OCI-LY7 (cell line): ENCODE measurements around the gene EPHA3. TPM values are rescaled to one million over a fixed set of nuclear protein-coding genes. Genes with fewer than 3 reads are reported as not detected.

Source experiments
- BruUV-seq: library from RNA; stranded (reverse); fragments of 400-500 nt; replicated peaks from 2 replicates; lab custom pipeline; 2021; lab: Mats Ljungman, UMichigan
- CTCF ChIA-PET: fragments of 300-600 bp; sonication (Branson Sonifier 250); formaldehyde crosslinking; loops from one replicate; lab custom pipeline; 2022; ENCODE audit warnings: antibody characterized with exemption; ENCODE audit not compliant: unreplicated experiment; lab: Charles Lee
- POLR2A ChIA-PET: fragments of 300-600 bp; sonication (Branson Sonifier 250); formaldehyde crosslinking; loops from one replicate; lab custom pipeline; 2022; ENCODE audit warnings: antibody characterized with exemption; lab: Charles Lee
- DNase-seq: peaks from one replicate; pipeline ENCODE4 v3.0.0-alpha.2; 2015; ENCODE audit warnings: low spot score
- H2AFZ ChIP-seq: fragments of 200-600 bp; sonication (generic), shearing (Covaris generic); 2 replicates; pipeline ENCODE4 v1.6.1; 2014; ENCODE audit warnings: mild to moderate bottlenecking, antibody characterized with exemption, low read length, moderate library complexity
- H3K27ac ChIP-seq: fragments of 200-600 bp; sonication (generic); 2 replicates; pipeline ENCODE4 v1.5.1; 2014; ENCODE audit warnings: mixed run types, low read depth, mild to moderate bottlenecking, moderate library complexity, low read length, inconsistent platforms; ENCODE audit not compliant: poor library complexity, severe bottlenecking
- H3K36me3 ChIP-seq: fragments of 200-600 bp; sonication (generic); 2 replicates; pipeline ENCODE4 v1.6.1; 2014; ENCODE audit warnings: mild to moderate bottlenecking, antibody characterized with exemption, low read length, moderate library complexity, mixed read lengths; ENCODE audit not compliant: insufficient read depth
- H3K4me1 ChIP-seq: fragments of 200-600 bp; sonication (generic); 2 replicates; pipeline ENCODE4 v1.5.1; 2014; ENCODE audit warnings: mild to moderate bottlenecking, low read length; ENCODE audit not compliant: insufficient read depth, poor library complexity, severe bottlenecking
- H3K4me2 ChIP-seq: fragments of 200-600 bp; sonication (generic); 2 replicates; pipeline ENCODE4 v1.6.1; 2014; ENCODE audit warnings: mild to moderate bottlenecking, low read length
- H3K4me3 ChIP-seq: fragments of 200-600 bp; sonication (generic); 2 replicates; pipeline ENCODE4 v1.5.1; 2014; ENCODE audit warnings: mild to moderate bottlenecking, low read depth, low read length; ENCODE audit not compliant: poor library complexity, severe bottlenecking
- H3K79me2 ChIP-seq: fragments of 200-600 bp; sonication (generic); 2 replicates; pipeline ENCODE4 v1.6.1; 2016; ENCODE audit warnings: low read depth, mild to moderate bottlenecking, low read length, moderate library complexity, mixed read lengths; ENCODE audit not compliant: insufficient read depth
- H3K9me2 ChIP-seq: fragments of 200-600 bp; sonication (generic); 2 replicates; pipeline ENCODE4 v1.6.1; 2016; ENCODE audit warnings: mild to moderate bottlenecking, low read length, mixed read lengths; ENCODE audit not compliant: insufficient read depth
- H3K9me3 ChIP-seq: fragments of 200-600 bp; sonication (generic); 2 replicates; pipeline ENCODE4 v1.6.1; 2014; ENCODE audit warnings: mild to moderate bottlenecking, mixed run types, low read length, mixed read lengths
- H4K20me1 ChIP-seq: fragments of 200-600 bp; sonication (generic); 2 replicates; pipeline ENCODE4 v1.6.1; 2014; ENCODE audit warnings: mild to moderate bottlenecking, antibody characterized with exemption, low read length, moderate library complexity, mixed read lengths; ENCODE audit not compliant: insufficient read depth
- EZH2phosphoT487 ChIP-seq: fragments of 200-600 bp; sonication (generic); IDR thresholded peaks from 2 replicates; pipeline ENCODE4 v1.6.1; 2018; ENCODE audit warnings: low read depth, borderline replicate concordance, mild to moderate bottlenecking, mixed run types, antibody characterized with exemption, low read length, moderate library complexity, mixed read lengths
- intact Hi-C: fragments of 100-400 bp; cut with micrococcal nuclease; formaldehyde crosslinking; loops from one replicate; pipeline ENCODE4 v1.10.0; 2022; ENCODE audit not compliant: unreplicated experiment
- total RNA-seq, 2 experiments: library from RNA; depleted of rRNA in 1 of 2; stranded (reverse); fragments of >200 nt in 1 of 2; shearing (Covaris generic) in 1 of 2; gene quantifications; 2 replicates each; pipeline ENCODE4 v1.2.3, GENCODE V29; 2014 to 2022
- TF ChIP-seq, protein P1 (sequence below): fragments of 200-600 bp; sonication (generic); conservative IDR thresholded peaks from 2 replicates; pipeline ENCODE4 v1.5.1; 2014; ENCODE audit warnings: mild to moderate bottlenecking, antibody characterized with exemption, low read length, moderate library complexity, mixed read lengths

Gene EPHA3
- total RNA-seq, 2 experiments from 2014 or later: not detected

DNA sequence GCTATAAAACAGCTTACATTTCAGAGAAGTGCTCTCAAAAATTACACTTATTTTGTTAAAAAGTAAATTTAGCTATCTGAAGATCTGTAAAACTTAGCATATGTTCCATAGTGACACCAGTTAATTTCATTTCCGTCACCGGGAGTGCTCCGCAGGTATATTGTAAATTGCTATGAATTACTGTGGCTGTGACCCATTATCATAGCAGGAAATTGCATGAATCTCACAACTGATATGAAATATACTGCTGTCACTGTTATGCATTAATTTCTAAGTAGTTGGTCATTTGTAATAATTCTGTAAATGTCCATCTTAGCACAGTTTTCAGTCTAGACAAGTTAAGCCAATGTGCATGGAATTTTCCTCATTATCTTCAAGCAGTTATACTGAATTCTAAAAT, 91.2 kb downstream of the EPHA3 start:
- TF ChIP-seq EZH2phosphoT487: no peak
- TF ChIP-seq, protein P1, sequence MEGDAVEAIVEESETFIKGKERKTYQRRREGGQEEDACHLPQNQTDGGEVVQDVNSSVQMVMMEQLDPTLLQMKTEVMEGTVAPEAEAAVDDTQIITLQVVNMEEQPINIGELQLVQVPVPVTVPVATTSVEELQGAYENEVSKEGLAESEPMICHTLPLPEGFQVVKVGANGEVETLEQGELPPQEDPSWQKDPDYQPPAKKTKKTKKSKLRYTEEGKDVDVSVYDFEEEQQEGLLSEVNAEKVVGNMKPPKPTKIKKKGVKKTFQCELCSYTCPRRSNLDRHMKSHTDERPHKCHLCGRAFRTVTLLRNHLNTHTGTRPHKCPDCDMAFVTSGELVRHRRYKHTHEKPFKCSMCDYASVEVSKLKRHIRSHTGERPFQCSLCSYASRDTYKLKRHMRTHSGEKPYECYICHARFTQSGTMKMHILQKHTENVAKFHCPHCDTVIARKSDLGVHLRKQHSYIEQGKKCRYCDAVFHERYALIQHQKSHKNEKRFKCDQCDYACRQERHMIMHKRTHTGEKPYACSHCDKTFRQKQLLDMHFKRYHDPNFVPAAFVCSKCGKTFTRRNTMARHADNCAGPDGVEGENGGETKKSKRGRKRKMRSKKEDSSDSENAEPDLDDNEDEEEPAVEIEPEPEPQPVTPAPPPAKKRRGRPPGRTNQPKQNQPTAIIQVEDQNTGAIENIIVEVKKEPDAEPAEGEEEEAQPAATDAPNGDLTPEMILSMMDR: no peak
- DNase-seq: no peak
- Histone ChIP-seq H3K36me3 (no peaks in the 10 kb centered on the region), H3K4me2 (no peak overlapping the region), H3K9me2 (no peaks in the 10 kb centered on the region), H3K4me3 (no peak overlapping the region), H3K27ac (no peak overlapping the region), H3K9me3 (no peaks in the 10 kb centered on the region), H3K4me1 (no peaks in the 10 kb centered on the region), H3K79me2 (no peaks in the 10 kb centered on the region), H2AFZ (no peak overlapping the region), H4K20me1 (no peaks in the 10 kb centered on the region)
- no TSS peak for BruUV-seq
- intact Hi-C loops: no loop called here
- POLR2A ChIA-PET: interaction anchor here (0.5 to 0.6 kb wide), 2 partner anchors 734 to 1479 kb away, joined by 4 read pairs; no protein-coding TSS in a partner anchor
- CTCF ChIA-PET: no interaction called here

DNA sequence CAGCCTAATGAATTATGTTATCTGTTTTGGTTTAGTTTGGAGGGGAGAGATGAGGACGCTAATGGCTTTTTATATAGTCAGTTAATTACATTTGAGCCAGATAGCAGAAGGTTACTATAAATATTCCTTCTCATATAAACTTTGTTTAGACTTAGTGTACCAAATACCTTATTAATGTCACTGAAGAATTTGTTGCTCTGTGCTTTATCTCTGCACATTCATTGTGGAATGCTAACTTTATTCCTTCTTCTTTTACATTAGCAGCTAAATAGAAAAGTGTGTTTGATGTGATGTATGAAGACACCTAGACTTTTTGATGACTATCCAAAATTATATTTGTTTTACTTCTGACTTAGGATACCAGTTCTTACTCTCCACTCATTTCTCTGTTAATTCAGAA, 105.2 kb downstream of the EPHA3 start:
- Histone ChIP-seq H3K79me2 (no peaks in the 10 kb centered on the region), H2AFZ (no peak overlapping the region), H3K9me2 (no peaks in the 10 kb centered on the region), H4K20me1 (no peaks in the 10 kb centered on the region), H3K27ac (no peak overlapping the region), H3K9me3 (no peaks in the 10 kb centered on the region), H3K4me1 (no peaks in the 10 kb centered on the region), H3K36me3 (no peaks in the 10 kb centered on the region), H3K4me3 (no peak overlapping the region), H3K4me2 (no peak overlapping the region)
- intact Hi-C loops: no loop called here
- BruUV-seq: no TSS peak
- no peak for DNase-seq
- TF ChIP-seq, protein P1: no peak
- no peak for TF ChIP-seq EZH2phosphoT487
- POLR2A ChIA-PET: interaction anchor here (0.6 kb wide), 1 partner anchor 475 kb away, joined by 3 read pairs; no protein-coding TSS in a partner anchor
- CTCF ChIA-PET: no interaction called here

DNA sequence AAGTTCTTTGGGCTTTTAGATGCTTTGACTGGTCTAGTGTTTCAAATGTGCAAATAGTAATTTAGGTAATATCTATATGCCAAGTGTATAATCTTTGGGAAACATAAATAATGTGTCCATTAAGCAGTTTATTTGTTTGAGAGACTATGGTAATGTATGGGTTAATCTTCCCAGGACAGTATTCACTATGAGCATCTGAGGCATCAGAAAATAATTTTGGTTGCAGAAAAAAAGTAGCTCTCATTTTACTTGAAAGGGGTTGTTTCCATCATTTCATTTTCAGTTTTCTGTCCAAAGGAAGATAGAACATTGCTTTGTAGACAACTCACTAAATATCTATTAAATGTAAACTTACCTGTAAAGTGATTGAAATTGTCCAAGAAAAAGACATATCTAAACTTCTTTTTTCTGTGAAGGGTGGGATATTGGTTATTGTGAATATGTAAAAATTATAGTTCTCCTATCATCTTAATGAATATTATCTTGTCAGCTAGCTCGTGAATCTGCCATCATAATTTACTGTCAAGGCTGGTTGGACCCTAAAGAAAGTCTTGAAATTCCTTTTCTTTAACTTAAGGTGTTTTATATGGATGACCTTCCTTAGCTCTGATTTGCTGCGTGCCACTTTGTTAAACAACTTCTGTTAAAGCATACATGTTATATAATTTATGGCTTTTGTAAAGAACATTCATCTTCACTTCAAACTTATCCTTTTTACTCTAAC, 108.8 kb downstream of the EPHA3 start:
- CTCF ChIA-PET: no interaction called here

More for the DNA sequence above, 108.8 kb downstream of the EPHA3 start:
- Histone ChIP-seq H3K9me2 (no peaks in the 10 kb centered on the region), H2AFZ (no peak overlapping the region), H4K20me1 (no peaks in the 10 kb centered on the region), H3K4me2 (no peak overlapping the region), H3K9me3 (no peaks in the 10 kb centered on the region), H3K79me2 (no peaks in the 10 kb centered on the region), H3K36me3 (no peaks in the 10 kb centered on the region), H3K27ac (no peak overlapping the region), H3K4me1 (no peaks in the 10 kb centered on the region), H3K4me3 (no peak overlapping the region)
- DNase-seq: no peak
- TF ChIP-seq EZH2phosphoT487: no peak
- TF ChIP-seq, protein P1: no peak
- intact Hi-C loops: no loop called here
- POLR2A ChIA-PET: interaction anchor here (0.6 to 1.4 kb wide), 3 partner anchors 23 to 245 kb away, joined by 3 to 4 read pairs (median 3); no protein-coding TSS in a partner anchor
- BruUV-seq: no TSS peak
